SJSA1 (cell line): ENCODE data around the gene LPGAT1. TPM values are rescaled to one million over a fixed set of nuclear protein-coding genes. Genes with fewer than 3 reads are reported as not detected.

Experiments
- DNase-seq, 2 experiments: peaks; one replicate each; pipeline ENCODE4 v3.0.0-alpha.2; 2015 to 2020; ENCODE audit warnings: low spot score in 2 of 2, low read depth in 1 of 2
- H3K27ac ChIP-seq: fragments of 250-450 bp; sonication (Bioruptor Pico); 2 replicates; pipeline ENCODE4 v1.5.1; 2020; ENCODE audit warnings: mild to moderate bottlenecking, moderate library complexity
- H3K27me3 ChIP-seq: fragments of 250-450 bp; sonication (Bioruptor Pico); replicated peaks from 2 replicates; pipeline ENCODE4 v1.5.1; 2020; ENCODE audit warnings: mild to moderate bottlenecking, moderate library complexity
- H3K36me3 ChIP-seq: fragments of 250-450 bp; sonication (Bioruptor Pico); 2 replicates; pipeline ENCODE4 v1.5.1; 2020; ENCODE audit warnings: mild to moderate bottlenecking
- H3K4me1 ChIP-seq: fragments of 250-450 bp; sonication (Bioruptor Pico); replicated peaks from 2 replicates; pipeline ENCODE4 v1.6.1; 2021; ENCODE audit warnings: mild to moderate bottlenecking
- H3K4me3 ChIP-seq: fragments of 250-450 bp; sonication (Bioruptor Pico); 2 replicates; pipeline ENCODE4 v1.5.1; 2020; ENCODE audit warnings: mild to moderate bottlenecking
- H3K9me3 ChIP-seq: fragments of 250-450 bp; sonication (Bioruptor Pico); replicated peaks from 2 replicates; pipeline ENCODE4 v1.5.1; 2020; ENCODE audit warnings: mild to moderate bottlenecking
- total RNA-seq: library from RNA; depleted of rRNA; stranded (reverse); fragments of >200 nt; shearing (Covaris generic); gene quantifications from 2 replicates; pipeline ENCODE4 v1.2.3, GENCODE V29; 2014

Gene LPGAT1
- total RNA-seq, 1 experiment from 2014 or later = 80.5 TPM

GRCh38 chr1:211764701-211765100 lies 65.9 kb downstream of the LPGAT1 start:
- Histone ChIP-seq H3K4me3 (no peak overlapping the region), H3K9me3 (no peaks in the 10 kb centered on the region), H3K36me3 (peaks cover 4% of the 10 kb centered on the region; the same call in 1 of the 2 replicates), H3K27me3 (no peaks in the 10 kb centered on the region), H3K27ac (no peak overlapping the region), H3K4me1 (no peaks in the 10 kb centered on the region)
- no peak for DNase-seq

- Histone ChIP-seq H3K4me3 (no peak overlapping the region), H3K4me1 (no peaks in the 10 kb centered on the region), H3K36me3 (peaks cover 4% of the 10 kb centered on the region; the same call in 1 of the 2 replicates)
Observed at GRCh38 chr1:211762206-211762605, 68.4 kb downstream of the LPGAT1 start.

GRCh38 chr1:211761400-211761799 lies 69.2 kb downstream of the LPGAT1 start:
- Histone ChIP-seq H3K4me3 (no peak overlapping the region), H3K27ac (no peak overlapping the region), H3K9me3 (no peaks in the 10 kb centered on the region), H3K27me3 (no peaks in the 10 kb centered on the region), H3K36me3 (peaks cover 2% of the 10 kb centered on the region; the same call in 1 of the 2 replicates), H3K4me1 (no peaks in the 10 kb centered on the region)
- DNase-seq = no peak

More at GRCh38 chr1:211762206-211762605, 68.4 kb downstream of the LPGAT1 start:
- Histone ChIP-seq H3K27me3 (no peaks in the 10 kb centered on the region), H3K9me3 (no peaks in the 10 kb centered on the region), H3K27ac (no peak overlapping the region)
- no peak for DNase-seq

GRCh38 chr1:211756471-211757020 lies 74.0 kb downstream of the LPGAT1 start:
- H3K27ac ChIP-seq = no peak overlapping the region
- H3K27me3 ChIP-seq = no peaks in the 10 kb centered on the region
- H3K9me3 ChIP-seq = no peaks in the 10 kb centered on the region
- no peaks in the 10 kb centered on the region for H3K4me1 ChIP-seq
- no peak for DNase-seq
- H3K36me3 ChIP-seq = no peaks in the 10 kb centered on the region
- H3K4me3 ChIP-seq = no peak overlapping the region

- H3K36me3 ChIP-seq = peaks cover 7% of the 10 kb centered on the region
- H3K9me3 ChIP-seq = no peaks in the 10 kb centered on the region
- H3K27me3 ChIP-seq = no peaks in the 10 kb centered on the region
- no peaks in the 10 kb centered on the region for H3K4me1 ChIP-seq
- DNase-seq = no peak
- no peak overlapping the region for H3K4me3 ChIP-seq
- no peak overlapping the region for H3K27ac ChIP-seq
Observed at GRCh38 chr1:211753649-211754251, 76.8 kb downstream of the LPGAT1 start.

- Histone ChIP-seq H3K4me1 (no peaks in the 10 kb centered on the region), H3K27ac (no peak overlapping the region), H3K27me3 (no peaks in the 10 kb centered on the region), H3K4me3 (no peak overlapping the region), H3K36me3 (peaks cover 13% of the 10 kb centered on the region), H3K9me3 (no peaks in the 10 kb centered on the region)
- no peak for DNase-seq
Observed at GRCh38 chr1:211752951-211753486, 77.5 kb downstream of the LPGAT1 start.

GRCh38 chr1:211752317-211752716 lies 78.2 kb downstream of the LPGAT1 start:
- no peak overlapping the region for H3K4me3 ChIP-seq
- DNase-seq = no peak
- H3K4me1 ChIP-seq = no peaks in the 10 kb centered on the region
- no peak overlapping the region for H3K27ac ChIP-seq
- H3K27me3 ChIP-seq = no peaks in the 10 kb centered on the region
- peaks cover 14% of the 10 kb centered on the region for H3K36me3 ChIP-seq
- no peaks in the 10 kb centered on the region for H3K9me3 ChIP-seq

- H3K4me1 ChIP-seq = no peaks in the 10 kb centered on the region
- H3K27me3 ChIP-seq = no peaks in the 10 kb centered on the region
- no peak overlapping the region for H3K4me3 ChIP-seq
Observed at GRCh38 chr1:211751438-211751837, 79.1 kb downstream of the LPGAT1 start.

GRCh38 chr1:211750599-211750998 lies 80.0 kb downstream of the LPGAT1 start:
- no peaks in the 10 kb centered on the region for H3K9me3 ChIP-seq
- no peaks in the 10 kb centered on the region for H3K27me3 ChIP-seq
- H3K27ac ChIP-seq = no peak overlapping the region
- H3K4me3 ChIP-seq = no peak overlapping the region
- no peaks in the 10 kb centered on the region for H3K4me1 ChIP-seq
- peaks cover 14% of the 10 kb centered on the region for H3K36me3 ChIP-seq
- no peak for DNase-seq

More at GRCh38 chr1:211751438-211751837, 79.1 kb downstream of the LPGAT1 start:
- DNase-seq = no peak
- Histone ChIP-seq H3K36me3 (peaks cover 14% of the 10 kb centered on the region), H3K27ac (no peak overlapping the region), H3K9me3 (no peaks in the 10 kb centered on the region)

- no peak overlapping the region for H3K27ac ChIP-seq
- DNase-seq = no peak
- peaks cover 14% of the 10 kb centered on the region for H3K36me3 ChIP-seq
- no peak overlapping the region for H3K4me3 ChIP-seq
- no peaks in the 10 kb centered on the region for H3K9me3 ChIP-seq
- H3K27me3 ChIP-seq = no peaks in the 10 kb centered on the region
- H3K4me1 ChIP-seq = no peaks in the 10 kb centered on the region
Observed at GRCh38 chr1:211749251-211749650, 81.3 kb downstream of the LPGAT1 start.

GRCh38 chr1:211748810-211749209 lies 81.8 kb downstream of the LPGAT1 start:
- H3K9me3 ChIP-seq = no peaks in the 10 kb centered on the region
- no peak overlapping the region for H3K27ac ChIP-seq
- H3K4me3 ChIP-seq = no peak overlapping the region
- no peaks in the 10 kb centered on the region for H3K4me1 ChIP-seq
- H3K27me3 ChIP-seq = no peaks in the 10 kb centered on the region
- peaks cover 14% of the 10 kb centered on the region for H3K36me3 ChIP-seq
- DNase-seq = no peak

GRCh38 chr1:211742889-211743529 lies 87.6 kb downstream of the LPGAT1 start:
- Histone ChIP-seq H3K4me1 (no peaks in the 10 kb centered on the region), H3K4me3 (no peak overlapping the region), H3K27me3 (no peaks in the 10 kb centered on the region), H3K36me3 (peaks cover under 1% of the 10 kb centered on the region; the same call in 1 of the 2 replicates), H3K9me3 (no peaks in the 10 kb centered on the region), H3K27ac (no peak overlapping the region)
- no peak for DNase-seq

GRCh38 chr1:211742272-211742671 lies 88.3 kb downstream of the LPGAT1 start:
- H3K4me3 ChIP-seq = no peak overlapping the region
- no peak for DNase-seq
- H3K27me3 ChIP-seq = no peaks in the 10 kb centered on the region
- H3K4me1 ChIP-seq = no peaks in the 10 kb centered on the region
- no peak overlapping the region for H3K27ac ChIP-seq
- H3K9me3 ChIP-seq = no peaks in the 10 kb centered on the region
- no peaks in the 10 kb centered on the region; the same call in 1 of the 2 replicates for H3K36me3 ChIP-seq

- no peaks in the 10 kb centered on the region for H3K4me1 ChIP-seq
- H3K9me3 ChIP-seq = no peaks in the 10 kb centered on the region
- H3K4me3 ChIP-seq = no peak overlapping the region
- no peaks in the 10 kb centered on the region for H3K36me3 ChIP-seq
- no peak overlapping the region for H3K27ac ChIP-seq
- DNase-seq = no peak
- H3K27me3 ChIP-seq = no peaks in the 10 kb centered on the region
Observed at GRCh38 chr1:211741788-211742187, 88.8 kb downstream of the LPGAT1 start.
